HG03066 (cell line): ENCODE results near the gene DNAJC6.

Source experiments
- ATAC-seq: cut with Tn5 transposase; IDR thresholded peaks from one replicate; pipeline ENCODE4 v1.9.1; 2021; ENCODE audit warnings: low read depth; ENCODE audit not compliant: unreplicated experiment

DNAJC6 gene

DNA sequence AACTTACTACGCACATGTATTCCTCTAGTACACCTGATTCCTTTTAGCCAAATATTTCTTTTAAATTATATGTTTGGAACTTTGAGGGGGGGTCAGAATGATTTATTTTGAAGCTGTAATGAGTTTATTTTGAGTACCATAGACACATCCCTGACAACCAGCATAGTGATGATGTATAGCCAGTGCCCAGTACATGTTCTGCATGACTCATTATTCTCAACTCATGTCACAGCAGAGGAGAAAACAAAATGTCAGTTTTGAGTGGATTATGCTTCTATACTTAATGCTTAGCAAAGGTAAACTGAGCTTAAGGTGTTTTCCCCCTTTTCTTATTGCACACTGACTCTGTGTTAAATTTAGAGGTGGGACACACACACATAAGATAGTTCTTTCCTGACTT lies 88.7 kb downstream of the DNAJC6 start:
- no peak for ATAC-seq

GRCh38 chr1:65399003-65399402 lies 89.7 kb downstream of the DNAJC6 start:
- no peak for ATAC-seq

DNA sequence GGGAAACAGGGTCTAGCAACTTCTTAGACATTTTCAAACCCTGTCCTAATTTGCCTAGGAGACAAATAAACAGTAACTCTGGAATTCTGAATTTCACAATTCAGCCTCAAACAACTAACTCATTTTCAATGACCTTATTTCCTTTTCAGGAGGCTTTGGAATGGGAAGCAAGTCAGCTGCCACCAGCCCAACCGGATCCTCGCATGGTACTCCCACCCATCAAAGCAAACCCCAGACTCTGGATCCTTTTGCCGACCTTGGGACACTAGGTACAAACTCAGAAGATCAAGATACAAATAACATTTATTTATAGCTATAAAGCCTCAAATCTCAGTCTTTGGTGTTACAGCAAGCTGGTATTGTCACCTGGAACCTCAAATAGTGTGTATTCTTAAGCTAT lies 92.3 kb downstream of the DNAJC6 start:
- ATAC-seq, result no peak

- no peak for ATAC-seq
Observed at GRCh38 chr1:65404941-65405340, 95.6 kb downstream of the DNAJC6 start.

- ATAC-seq, result no peak
Observed at GRCh38 chr1:65407877-65408276, 98.5 kb downstream of the DNAJC6 start.

DNA sequence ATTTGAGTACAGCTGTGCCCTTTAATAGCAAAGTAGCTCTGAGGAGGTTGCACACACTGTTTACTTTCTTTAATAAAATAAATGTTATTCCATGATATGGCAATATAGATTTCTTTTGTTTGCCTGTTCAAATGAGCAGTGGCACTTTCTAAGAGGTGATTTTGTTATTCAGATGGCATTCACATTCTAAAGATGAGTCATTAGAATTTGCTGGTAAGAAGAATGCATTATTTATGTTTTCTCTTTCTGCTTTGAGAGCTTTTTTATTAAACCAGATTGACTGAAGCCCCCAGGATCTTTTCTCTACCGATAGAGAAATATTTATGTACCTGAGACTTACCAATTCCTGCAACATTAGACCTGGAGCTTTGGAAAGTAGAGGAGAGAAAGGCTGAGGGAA lies 100.0 kb downstream of the DNAJC6 start:
- no peak for ATAC-seq

GRCh38 chr1:65409816-65410326 lies 100.5 kb downstream of the DNAJC6 start:
- ATAC-seq, result no peak

DNA sequence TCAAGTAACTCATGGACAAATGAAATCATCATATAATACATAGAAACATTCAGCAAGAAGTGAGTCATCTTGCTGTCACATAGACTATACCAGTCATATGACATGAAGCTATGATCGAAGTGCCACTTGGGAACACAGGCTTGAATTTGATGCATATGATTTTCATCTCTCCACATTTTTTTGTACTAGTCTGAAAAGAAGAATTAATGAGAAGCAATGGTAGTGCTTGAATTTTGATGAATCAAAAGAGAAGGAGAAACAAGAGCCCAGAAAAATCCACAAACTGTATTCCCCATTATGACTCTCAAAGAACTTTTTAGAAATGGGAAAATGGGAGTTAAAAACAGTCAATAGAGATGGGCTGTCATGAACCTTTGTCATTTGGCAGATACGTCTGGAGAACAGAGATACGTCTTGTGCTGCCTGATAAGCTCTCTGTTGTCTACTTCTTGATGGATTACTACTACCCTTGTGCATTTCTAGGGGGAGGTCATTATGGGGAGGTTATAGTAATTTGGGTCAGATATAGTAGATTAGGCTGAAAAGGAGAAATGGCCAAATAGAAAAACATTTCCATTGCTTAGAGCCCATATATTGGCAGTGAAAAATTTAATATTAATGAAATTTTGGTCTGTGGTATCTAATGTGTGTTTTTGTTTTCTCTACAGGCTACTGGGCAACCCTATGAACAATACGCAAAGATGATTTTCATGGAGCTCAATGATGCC lies 103.1 kb downstream of the DNAJC6 start:
- ATAC-seq, result no peak

DNA sequence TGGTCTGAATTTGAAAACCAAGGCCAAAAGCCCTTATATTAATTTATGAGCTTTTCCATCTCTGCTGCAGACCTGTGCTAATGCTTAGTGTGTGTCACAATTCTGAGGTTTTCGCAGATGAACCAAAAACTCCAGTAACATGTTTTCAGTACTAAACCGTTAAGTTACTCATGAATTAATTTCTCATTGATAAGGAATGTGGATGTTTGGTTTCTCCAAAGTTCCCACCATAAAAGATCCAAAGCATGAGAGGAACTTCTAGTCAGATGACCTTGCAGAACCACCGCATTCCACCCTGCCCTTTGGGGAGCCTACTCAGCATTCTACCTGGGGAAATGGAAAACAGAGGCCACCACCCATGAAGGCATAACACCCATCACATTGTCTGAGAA lies 103.6 kb downstream of the DNAJC6 start:
- ATAC-seq, result no peak

GRCh38 chr1:65414538-65414937 lies 105.2 kb downstream of the DNAJC6 start:
- ATAC-seq, result no peak

- ATAC-seq, result no peak
Observed at GRCh38 chr1:65416767-65417166, 107.4 kb downstream of the DNAJC6 start.

GRCh38 chr1:65417729-65418128 lies 108.4 kb downstream of the DNAJC6 start:
- no peak for ATAC-seq

GRCh38 chr1:65418522-65419185 lies 109.3 kb downstream of the DNAJC6 start:
- ATAC-seq, result no peak

DNA sequence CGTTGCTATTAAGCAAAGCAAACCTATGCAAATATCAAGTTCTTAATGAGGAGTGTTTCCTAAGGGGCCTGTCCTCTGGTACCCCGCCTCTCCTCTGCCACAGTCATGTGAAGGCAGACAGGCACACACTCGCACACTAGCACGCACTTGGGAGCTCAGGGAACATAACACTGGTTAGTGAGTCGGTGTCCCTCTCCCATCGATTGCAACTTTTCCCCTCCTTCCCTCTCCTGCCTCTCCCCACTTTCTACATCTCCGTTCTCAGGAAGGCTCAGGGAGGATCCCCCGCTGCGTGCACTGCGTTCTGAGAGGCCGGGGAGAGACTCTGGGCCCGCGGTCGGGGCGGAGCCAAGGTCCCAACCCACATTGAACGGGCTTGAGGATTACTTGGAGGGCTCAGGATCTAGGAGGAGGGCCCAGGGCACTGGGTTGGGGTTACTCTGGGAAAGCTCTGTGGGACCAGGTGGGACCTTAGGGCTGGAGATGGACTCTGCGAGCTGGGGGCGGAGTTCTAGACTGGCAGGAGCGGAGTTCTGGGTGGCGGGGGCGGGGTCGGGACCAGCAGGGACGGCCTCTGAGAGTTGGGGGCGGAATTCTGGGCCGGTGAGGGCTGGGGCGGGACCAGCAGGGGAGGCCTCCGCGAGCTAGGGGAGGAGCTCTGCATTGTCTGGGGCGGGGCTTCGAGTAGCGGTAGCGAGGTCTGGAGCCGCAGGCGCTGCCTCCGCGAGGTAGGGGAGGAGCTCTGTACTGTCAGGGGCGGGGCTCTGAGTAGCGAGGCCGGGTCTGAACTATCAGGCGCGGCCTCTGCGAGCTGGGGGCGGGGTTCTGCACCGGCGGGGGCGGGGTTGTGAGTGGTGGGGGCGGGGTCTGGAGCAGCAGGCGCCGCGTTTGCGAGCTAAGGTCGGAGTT lies 110.6 kb downstream of the DNAJC6 start:
- peak; percentile 90 for ATAC-seq

DNA sequence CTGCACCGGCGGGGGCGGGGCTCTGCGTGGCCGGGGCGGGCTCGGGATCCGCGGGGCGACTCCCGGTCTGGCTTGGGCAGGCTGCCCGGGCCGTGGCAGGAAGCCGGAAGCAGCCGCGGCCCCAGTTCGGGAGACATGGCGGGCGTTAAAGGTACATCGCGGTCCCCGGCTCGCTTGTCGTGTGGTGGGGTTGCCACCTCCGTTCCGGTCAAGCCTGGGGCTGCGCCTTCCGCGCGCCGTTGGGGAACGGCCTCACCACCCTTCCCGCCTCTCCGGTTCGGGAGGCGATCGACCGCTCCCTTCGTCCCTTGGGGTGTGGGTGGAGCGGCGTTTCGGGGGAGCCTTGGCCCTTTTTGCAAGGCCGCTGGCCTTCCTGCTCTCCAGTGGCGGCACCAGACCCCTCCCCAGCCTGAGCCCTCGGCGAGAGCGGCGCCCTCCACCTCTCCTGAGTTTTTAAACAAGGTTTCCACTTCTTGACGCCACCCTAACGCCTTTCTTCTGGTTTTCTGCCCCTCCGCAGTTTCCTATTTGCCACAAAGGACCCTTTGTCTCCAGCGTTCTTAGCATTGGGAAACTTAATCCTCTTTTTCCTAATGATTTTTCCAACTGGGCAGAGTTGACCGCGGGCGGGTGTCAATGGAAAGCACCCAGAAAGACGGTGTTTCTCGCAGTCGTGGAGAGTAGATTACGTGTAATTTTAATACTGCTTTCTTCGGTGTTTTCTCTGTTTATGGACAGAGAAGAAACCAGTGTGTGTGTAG lies 111.4 kb downstream of the DNAJC6 start, which contains the start of the genes LEPR and LEPROT:
TSS of gene LEPR (plus strand) at position 79 of the 761 bp plus-strand sequence. CDS start 144,898 bp downstream, outside the sequence.
TSS of gene LEPROT (plus strand) at position 79 of the 761 bp plus-strand sequence. CDS start at position 136, 57 bp downstream.
- peak; percentile 48 for ATAC-seq

GRCh38 chr1:65421351-65422025 lies 112.1 kb downstream of the DNAJC6 start:
- no peak for ATAC-seq

GRCh38 chr1:65422241-65423203 lies 113.2 kb downstream of the DNAJC6 start:
- no peak for ATAC-seq

DNA sequence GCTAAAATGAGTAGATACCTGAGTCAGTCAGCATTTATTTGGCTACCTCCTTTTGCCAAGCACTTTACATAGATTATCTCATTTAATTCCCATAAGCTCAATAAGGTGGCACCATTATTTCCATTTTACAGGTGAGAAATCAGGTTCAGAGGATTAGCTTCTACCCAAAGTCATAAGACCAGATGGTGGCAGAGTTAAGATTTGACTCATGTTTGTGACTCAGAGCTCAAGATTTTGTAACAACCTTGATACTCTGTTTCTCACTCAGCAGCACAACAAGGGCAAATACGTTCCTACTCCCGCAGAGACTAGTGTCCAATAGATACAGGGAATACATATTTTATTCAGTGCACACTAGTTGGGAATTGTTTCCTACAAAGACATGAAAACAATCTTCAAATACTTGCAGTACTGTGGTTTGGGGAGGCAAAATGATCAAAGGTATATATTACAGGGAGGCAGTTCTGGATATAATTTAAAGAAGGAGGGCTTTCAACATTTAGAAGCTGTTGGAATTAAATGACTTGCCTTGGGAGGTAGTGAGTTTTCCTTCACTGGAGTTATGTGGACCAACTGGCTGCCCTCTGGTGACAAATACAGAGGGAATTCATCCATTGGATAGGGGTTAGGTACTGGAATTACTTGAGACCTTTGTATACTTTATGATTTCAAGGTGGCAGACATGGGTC lies 114.7 kb downstream of the DNAJC6 start:
- ATAC-seq, result no peak
